Sigmoid colon (tissue), 7 donors: ENCODE data around the gene DHRS3. TPM values are rescaled to one million over a fixed set of nuclear protein-coding genes. Genes with fewer than 3 reads are reported as not detected.
A peak's percentile ranks its signal among the peaks of the same experiment; 100 is the strongest.

Experiments used
- DNase-seq: peaks from one replicate; pipeline ENCODE4 v3.0.0-alpha.2; 2019
- H3K27ac ChIP-seq, 4 donors: fragments of 200-600 bp; sonication (generic); one replicate each; pipeline ENCODE4 v1.5.1; 2016 to 2019; ENCODE audit warnings: mild to moderate bottlenecking in 1 of 4
- H3K27me3 ChIP-seq, 3 donors: fragments of 200-600 bp; sonication (generic); one replicate each; pipeline ENCODE4 v1.5.1; 2019; ENCODE audit warnings: mild to moderate bottlenecking in 1 of 3
- H3K36me3 ChIP-seq, 4 donors: fragments of 200-600 bp; sonication (generic); one replicate each; pipeline ENCODE4 v1.5.1; 2016 to 2019
- H3K4me1 ChIP-seq, 4 donors: fragments of 200-600 bp; sonication (generic); one replicate each; pipeline ENCODE4 v1.5.1; 2017 to 2019
- H3K4me3 ChIP-seq, 4 donors: fragments of 200-600 bp; sonication (generic); one replicate each; pipeline ENCODE4 v1.5.1; 2017 to 2019; ENCODE audit warnings: mild to moderate bottlenecking in 2 of 4, moderate library complexity in 1 of 4
- H3K9me3 ChIP-seq, 4 donors: fragments of 200-600 bp in 3 of 4; sonication (generic) in 3 of 4; one replicate each; pipeline versions ENCODE4 v1.5.1 to v1.6.1; 2013 to 2019
- CTCF ChIP-seq, 4 experiments: fragments of 450-650 bp in 3 of 4; fragments of 200-600 bp in 1 of 4; IDR thresholded peaks; one replicate each; pipeline ENCODE4 v1.5.1; 2016 to 2019; ENCODE audit warnings: antibody characterized with exemption in 4 of 4, mild to moderate bottlenecking in 3 of 4, moderate library complexity in 2 of 4
- EP300 ChIP-seq, 4 donors: sonication (generic); formaldehyde crosslinking; IDR thresholded peaks; one replicate each; pipeline ENCODE4 v1.6.1; 2017; ENCODE audit warnings: antibody characterized with exemption in 4 of 4
- POLR2A ChIP-seq, 2 donors: fragments of 450-650 bp; IDR thresholded peaks; one replicate each; pipeline ENCODE4 v1.6.1; 2016; ENCODE audit warnings: antibody characterized with exemption in 2 of 2, mild to moderate bottlenecking in 2 of 2, moderate library complexity in 2 of 2
- POLR2AphosphoS5 ChIP-seq, 4 donors: sonication (generic); formaldehyde crosslinking; IDR thresholded peaks; one replicate each; pipeline ENCODE4 v1.6.1; 2017; ENCODE audit warnings: antibody characterized with exemption in 4 of 4
- WGBS, 2 donors: extraction: QIAGEN DNeasy Blood & Tissue Kit; methylation state at CpG; one replicate each; pipeline ENCODE4 v1.1.7; 2013; 5-methylcytosine and 5-hydroxymethylcytosine counted together
- intact Hi-C: fragments of 100-400 bp; cut with DNase I; formaldehyde crosslinking; loops from one replicate; pipeline ENCODE4 v1.15.1; 2023
- polyA plus RNA-seq, 3 donors: library from polyadenylated mRNA; stranded (reverse); fragments of 200-250 nt; gene quantifications; one replicate each; pipeline ENCODE4 v1.2.3, GENCODE V29; 2013
- total RNA-seq, 4 donors: library from RNA; depleted of rRNA; stranded (reverse); fragments of >200 nt; gene quantifications; one replicate each; pipeline ENCODE4 v1.1.0, GENCODE V29; 2016
- donor health status: healthy with polysubstance abuse.
- donor health status: Bipolar disorder and iron deficiency.
- donor health status: healthy.

The DHRS3 gene
- total and polyA plus RNA-seq, 7 donors: 34.8 to 102 (median 47.9) TPM

- TF ChIP-seq CTCF (IDR thresholded peaks at IDR 0.05): no peak
- TF ChIP-seq POLR2AphosphoS5 (IDR thresholded peaks at IDR 0.05): no peak
- TF ChIP-seq EP300 (IDR thresholded peaks at IDR 0.05): no peak
- no peak for TF ChIP-seq POLR2A (IDR thresholded peaks at IDR 0.05)
- WGBS, 2 donors: 58 to 74% methylated on average over 3 of the region's 3 CpGs
- Histone ChIP-seq H3K9me3 (peaks cover 0 to 5% (median 0%) of the 10 kb centered on the region in 4 donors), H3K4me3 (no peak overlapping the region), H3K27me3 (no peaks in the 10 kb centered on the region), H3K27ac (no peak overlapping the region), H3K4me1 (peaks cover 0 to 22% (median 15%) of the 10 kb centered on the region in 4 donors), H3K36me3 (peaks cover 0 to 12% (median 4%) of the 10 kb centered on the region in 4 donors)
- no peak for DNase-seq
- intact Hi-C loops: no loop called here
Measured at GRCh38 chr1:12562955-12563576, 54.9 kb downstream of the DHRS3 start.

GRCh38 chr1:12561121-12561520 is 56.9 kb downstream of the DHRS3 start:
- H3K4me1 ChIP-seq: peaks cover 0 to 38% (median 31%) of the 10 kb centered on the region in 4 donors
- 93 to 94% methylated on average over 7 of the region's 7 CpGs for WGBS, 2 donors

GRCh38 chr1:12556957-12557935 is 60.8 kb downstream of the DHRS3 start:
- intact Hi-C loops: loop anchor here (1.0 to 5.0 kb wide), 2 partner anchors 35 to 61 kb away; partner anchors contain the start of gene DHRS3
- 86 to 90% methylated on average over 17 of the region's 17 CpGs for WGBS, 2 donors

More at GRCh38 chr1:12561121-12561520, 56.9 kb downstream of the DHRS3 start:
- no peaks in the 10 kb centered on the region for H3K27me3 ChIP-seq
- no peak overlapping the region for H3K4me3 ChIP-seq
- H3K36me3 ChIP-seq: no peaks in the 10 kb centered on the region
- no peak overlapping the region for H3K27ac ChIP-seq
- H3K9me3 ChIP-seq: peaks cover 0 to 5% (median 0%) of the 10 kb centered on the region in 4 donors
- intact Hi-C loops: no loop called here
- no peak for TF ChIP-seq POLR2AphosphoS5 (IDR thresholded peaks at IDR 0.05)
- no peak for TF ChIP-seq CTCF (IDR thresholded peaks at IDR 0.05)
- no peak for TF ChIP-seq POLR2A (IDR thresholded peaks at IDR 0.05)
- no peak for TF ChIP-seq EP300 (IDR thresholded peaks at IDR 0.05)
- DNase-seq: no peak

GRCh38 chr1:12556368-12556930 is 61.6 kb downstream of the DHRS3 start:
- peak; percentile 91 for DNase-seq
- peak overlapping the region; percentile 88 to 92 (median 89) for H3K27ac ChIP-seq
- H3K36me3 ChIP-seq: no peaks in the 10 kb centered on the region
- 57 to 65% methylated on average over 9 of the region's 9 CpGs for WGBS, 2 donors
- no peaks in the 10 kb centered on the region for H3K27me3 ChIP-seq
- H3K4me3 ChIP-seq: no peak overlapping the region
- H3K4me1 ChIP-seq: peaks cover 0 to 68% (median 55%) of the 10 kb centered on the region in 4 donors
- TF ChIP-seq POLR2A (IDR thresholded peaks at IDR 0.05) (no peak), EP300 (IDR thresholded peaks at IDR 0.05) (peak; percentile 15 to 96 (median 84)), POLR2AphosphoS5 (IDR thresholded peaks at IDR 0.05) (peak; percentile 58 to 90 (median 82)), CTCF (IDR thresholded peaks at IDR 0.05) (no peak)
- H3K9me3 ChIP-seq: no peaks in the 10 kb centered on the region
- intact Hi-C loops: loop anchor here (1.0 to 5.0 kb wide), 2 partner anchors 36 to 62 kb away; partner anchors contain the start of gene DHRS3

More at GRCh38 chr1:12556957-12557935, 60.8 kb downstream of the DHRS3 start:
- Histone ChIP-seq H3K9me3 (no peaks in the 10 kb centered on the region), H3K4me1 (peaks cover 0 to 65% (median 52%) of the 10 kb centered on the region in 4 donors), H3K4me3 (no peak overlapping the region), H3K27ac (peak overlapping the region; percentile 88 to 92 (median 89)), H3K27me3 (no peaks in the 10 kb centered on the region), H3K36me3 (no peaks in the 10 kb centered on the region)
- TF ChIP-seq POLR2AphosphoS5 (IDR thresholded peaks at IDR 0.05) (peak in 2 of 4 donors; percentile 9 to 18), EP300 (IDR thresholded peaks at IDR 0.05) (no peak)
- no peak for DNase-seq
